Measurements from ENCODE around the gene MSMP. TPM values are rescaled to one million over a fixed set of nuclear protein-coding genes. Genes with fewer than 3 reads are reported as not detected.
A peak's percentile ranks its signal among the peaks of the same experiment; 100 is the strongest.

MSMP gene
- total RNA-seq, 4 donors from 2014 or later: not detected

DNA sequence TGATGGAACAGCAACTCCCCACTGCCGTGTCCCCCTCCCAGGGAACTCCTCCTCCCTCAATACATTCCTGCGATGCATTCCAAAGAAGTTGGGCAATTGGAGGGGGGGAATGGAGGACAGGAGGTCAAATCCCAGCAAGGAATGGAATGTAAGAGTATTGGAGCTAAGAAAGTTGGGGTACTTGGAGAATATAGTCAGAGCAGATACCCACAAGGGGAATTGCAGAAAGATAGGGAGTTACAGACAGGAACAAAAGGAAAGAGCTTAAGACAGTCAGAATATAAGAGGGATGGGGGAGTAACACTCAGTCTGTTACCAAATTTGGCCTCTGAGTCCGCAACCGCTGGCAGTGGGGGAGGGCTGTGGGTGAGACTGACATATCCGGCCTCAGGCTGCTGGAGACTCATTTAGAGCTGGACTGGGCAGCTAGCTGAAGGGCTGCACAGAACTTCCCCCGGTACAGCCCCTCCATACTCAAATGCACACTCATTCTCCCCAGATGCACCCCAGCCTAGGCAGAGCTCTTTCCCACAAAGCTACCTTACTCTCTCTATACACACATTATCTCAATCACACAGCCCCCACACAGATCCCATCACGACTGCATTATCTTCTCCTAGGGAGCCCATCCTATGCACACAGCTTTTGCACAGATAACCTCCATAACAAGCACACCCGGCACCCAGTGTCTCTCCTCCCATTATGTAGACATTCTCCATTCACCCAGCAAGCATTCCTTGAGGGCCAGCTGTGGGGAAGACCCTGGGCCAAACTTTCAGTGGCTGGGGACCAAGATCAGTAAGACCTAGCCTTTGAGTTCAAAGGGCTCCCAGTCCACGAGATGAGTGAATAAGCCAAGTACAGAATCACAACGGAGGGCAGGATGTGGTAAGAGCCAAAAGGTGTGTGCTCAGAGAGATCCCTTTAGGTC is 25.8 kb downstream of the MSMP start:
- DNase-seq: peak; percentile 67 to 82
- intact Hi-C loops (cut with DNase I; ENCODE audit: low total_unique reads) (no loop called here), in situ Hi-C loops (cut with MboI; ENCODE audit: low sequenced_read_pairs in 4 of 4) (loop anchor here in 2 of 4 donors (10.0 to 25.0 kb wide), 2 partner anchors 64 to 241 kb away; partner anchors contain the start of genes ARHGEF39 (in 1 of the 2) and RUSC2 (in 1 of the 2))
- no peaks in the 10 kb centered on the region for H3K9me3 ChIP-seq
- peak overlapping the region in 3 of 4 donors; percentile 26 to 43 (median 40) for H3K4me3 ChIP-seq
- H3K36me3 ChIP-seq: peaks cover 0 to 24% of the 10 kb centered on the region in 2 donors
- TF ChIP-seq, protein P1, sequence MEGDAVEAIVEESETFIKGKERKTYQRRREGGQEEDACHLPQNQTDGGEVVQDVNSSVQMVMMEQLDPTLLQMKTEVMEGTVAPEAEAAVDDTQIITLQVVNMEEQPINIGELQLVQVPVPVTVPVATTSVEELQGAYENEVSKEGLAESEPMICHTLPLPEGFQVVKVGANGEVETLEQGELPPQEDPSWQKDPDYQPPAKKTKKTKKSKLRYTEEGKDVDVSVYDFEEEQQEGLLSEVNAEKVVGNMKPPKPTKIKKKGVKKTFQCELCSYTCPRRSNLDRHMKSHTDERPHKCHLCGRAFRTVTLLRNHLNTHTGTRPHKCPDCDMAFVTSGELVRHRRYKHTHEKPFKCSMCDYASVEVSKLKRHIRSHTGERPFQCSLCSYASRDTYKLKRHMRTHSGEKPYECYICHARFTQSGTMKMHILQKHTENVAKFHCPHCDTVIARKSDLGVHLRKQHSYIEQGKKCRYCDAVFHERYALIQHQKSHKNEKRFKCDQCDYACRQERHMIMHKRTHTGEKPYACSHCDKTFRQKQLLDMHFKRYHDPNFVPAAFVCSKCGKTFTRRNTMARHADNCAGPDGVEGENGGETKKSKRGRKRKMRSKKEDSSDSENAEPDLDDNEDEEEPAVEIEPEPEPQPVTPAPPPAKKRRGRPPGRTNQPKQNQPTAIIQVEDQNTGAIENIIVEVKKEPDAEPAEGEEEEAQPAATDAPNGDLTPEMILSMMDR (IDR thresholded peaks at IDR 0.05 in 4 of 5, conservative IDR thresholded peaks at IDR 0.05 in 1 of 5): no peak
- TF ChIP-seq POLR2A (IDR thresholded peaks at IDR 0.05): peak; percentile 47 to 50
- peaks cover 44 to 54% of the 10 kb centered on the region in 2 donors for H3K4me1 ChIP-seq
- H3K27me3 ChIP-seq: no peaks in the 10 kb centered on the region
- ATAC-seq: peak; percentile 25 to 26
- peak overlapping the region; percentile 62 to 98 (median 88) for H3K27ac ChIP-seq

DNA sequence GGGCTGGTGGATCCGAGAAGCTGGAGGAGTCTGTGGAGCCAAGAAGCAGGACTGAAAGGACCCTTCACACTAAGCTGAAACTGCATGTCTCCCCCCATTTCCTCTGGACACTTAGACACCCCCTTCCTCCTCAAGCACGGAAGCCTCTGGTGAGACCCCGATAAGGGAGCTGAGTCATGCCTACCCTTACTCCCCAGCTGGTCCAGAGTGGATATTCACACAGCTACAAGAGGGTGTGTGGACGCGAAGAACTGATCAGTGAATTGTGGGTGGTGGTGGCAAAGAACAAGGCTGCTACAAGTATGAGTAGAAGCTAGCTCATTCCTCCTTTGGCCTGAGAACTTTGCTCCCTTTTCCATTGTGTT is 26.4 kb downstream of the MSMP start:
- Histone ChIP-seq H3K27ac (peak overlapping the region; percentile 62 to 98 (median 88)), H3K4me3 (peak overlapping the region in 2 of 4 donors; percentile 26 to 43), H3K9me3 (no peaks in the 10 kb centered on the region), H3K4me1 (peaks cover 40 to 50% of the 10 kb centered on the region in 2 donors), H3K27me3 (no peaks in the 10 kb centered on the region), H3K36me3 (peaks cover 0 to 30% of the 10 kb centered on the region in 2 donors)
- TF ChIP-seq, protein P1 (IDR thresholded peaks at IDR 0.05 in 4 of 5, conservative IDR thresholded peaks at IDR 0.05 in 1 of 5): no peak
- TF ChIP-seq POLR2A (IDR thresholded peaks at IDR 0.05): no peak
- ATAC-seq (no peak), DNase-seq (no peak)
- in situ Hi-C loops (cut with MboI; ENCODE audit: low sequenced_read_pairs in 4 of 4) (loop anchor here in 2 of 4 donors (10.0 to 25.0 kb wide), 2 partner anchors 63 to 240 kb away; partner anchors contain the start of genes ARHGEF39 (in 1 of the 2) and RUSC2 (in 1 of the 2)), intact Hi-C loops (cut with DNase I; ENCODE audit: low total_unique reads) (no loop called here)

DNA sequence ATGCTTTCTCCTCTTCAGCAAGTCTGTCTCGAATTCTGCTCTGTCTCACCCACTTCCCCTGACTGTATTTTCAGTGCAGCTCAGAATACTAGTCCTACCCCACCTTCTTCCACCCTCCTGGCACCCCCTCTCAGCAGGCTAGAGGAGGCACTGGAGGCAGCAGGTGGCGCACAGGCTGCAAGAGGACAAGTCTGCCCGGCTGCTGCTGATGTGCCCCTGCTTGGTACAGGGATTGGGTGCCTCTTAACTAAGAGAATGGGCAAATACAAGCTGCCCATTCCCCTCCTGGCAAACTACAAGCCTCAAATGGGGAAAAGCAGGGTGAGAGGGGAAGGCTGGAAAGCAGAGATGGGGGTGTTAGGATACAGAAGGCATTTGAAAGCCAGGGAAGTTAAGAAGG is 27.1 kb downstream of the MSMP start:
- Histone ChIP-seq H3K27me3 (no peaks in the 10 kb centered on the region), H3K9me3 (no peaks in the 10 kb centered on the region), H3K36me3 (peaks cover 0 to 38% of the 10 kb centered on the region in 2 donors), H3K27ac (peak overlapping the region; percentile 62 to 98 (median 88)), H3K4me1 (peaks cover 40 to 50% of the 10 kb centered on the region in 2 donors), H3K4me3 (no peak overlapping the region)
- no peak for ATAC-seq
- no peak for TF ChIP-seq POLR2A (IDR thresholded peaks at IDR 0.05)
- TF ChIP-seq, protein P1 (IDR thresholded peaks at IDR 0.05 in 4 of 5, conservative IDR thresholded peaks at IDR 0.05 in 1 of 5): no peak
- intact Hi-C loops (cut with DNase I; ENCODE audit: low total_unique reads): no loop called here
- DNase-seq: no peak
- in situ Hi-C loops (cut with MboI; ENCODE audit: low sequenced_read_pairs in 4 of 4): loop anchor here in 2 of 4 donors (10.0 to 25.0 kb wide), 2 partner anchors 62 to 240 kb away; partner anchors contain the start of genes ARHGEF39 (in 1 of the 2) and RUSC2 (in 1 of the 2)

DNA sequence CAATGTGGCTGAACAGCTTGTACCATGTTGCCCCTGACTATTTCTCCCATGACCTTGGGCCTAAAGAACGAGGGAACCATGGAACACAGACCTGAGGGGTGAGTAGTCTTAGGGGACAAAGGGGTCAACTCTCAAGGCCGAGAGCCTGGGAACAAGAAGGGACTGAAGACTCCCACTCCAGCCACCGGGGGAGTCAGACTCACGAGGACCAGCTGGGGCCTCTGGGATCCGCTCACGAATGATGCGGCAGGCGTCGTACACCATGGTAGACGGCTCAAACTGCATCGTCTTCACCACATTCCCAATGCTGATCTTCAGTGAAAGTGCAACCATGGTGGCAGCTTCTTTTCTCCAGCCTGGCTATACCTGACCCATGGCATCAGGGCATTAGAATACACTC is 28.7 kb downstream of the MSMP start:
- Histone ChIP-seq H3K4me3 (no peak overlapping the region), H3K36me3 (peaks cover 6 to 53% of the 10 kb centered on the region in 2 donors), H3K27ac (no peak overlapping the region), H3K4me1 (peaks cover 31 to 41% of the 10 kb centered on the region in 2 donors), H3K9me3 (no peaks in the 10 kb centered on the region), H3K27me3 (no peaks in the 10 kb centered on the region)
- no peak for ATAC-seq
- DNase-seq: no peak
- in situ Hi-C loops (cut with MboI; ENCODE audit: low sequenced_read_pairs in 4 of 4) (loop anchor here in 2 of 4 donors (10.0 to 25.0 kb wide), 2 partner anchors 61 to 238 kb away; partner anchors contain the start of genes ARHGEF39 (in 1 of the 2) and RUSC2 (in 1 of the 2)), intact Hi-C loops (cut with DNase I; ENCODE audit: low total_unique reads) (no loop called here)
- TF ChIP-seq, protein P1 (IDR thresholded peaks at IDR 0.05 in 4 of 5, conservative IDR thresholded peaks at IDR 0.05 in 1 of 5): no peak
- no peak for TF ChIP-seq POLR2A (IDR thresholded peaks at IDR 0.05)

Data from gastrocnemius medialis (tissue), 4 donors.